OCI-LY7 (cell line): Measurements from ENCODE around the gene PEX7. TPM values are rescaled to one million over a fixed set of nuclear protein-coding genes. Genes with fewer than 3 reads are reported as not detected.

Experiments
- BruUV-seq: library from RNA; stranded (reverse); fragments of 400-500 nt; replicated peaks from 2 replicates; lab custom pipeline; 2021; lab: Mats Ljungman, UMichigan
- CTCF ChIA-PET: fragments of 300-600 bp; sonication (Branson Sonifier 250); formaldehyde crosslinking; loops from one replicate; lab custom pipeline; 2022; ENCODE audit warnings: antibody characterized with exemption; ENCODE audit not compliant: unreplicated experiment; lab: Charles Lee
- POLR2A ChIA-PET: fragments of 300-600 bp; sonication (Branson Sonifier 250); formaldehyde crosslinking; loops from one replicate; lab custom pipeline; 2022; ENCODE audit warnings: antibody characterized with exemption; lab: Charles Lee
- DNase-seq: peaks from one replicate; pipeline ENCODE4 v3.0.0-alpha.2; 2015; ENCODE audit warnings: low spot score
- H2AFZ ChIP-seq: fragments of 200-600 bp; sonication (generic), shearing (Covaris generic); 2 replicates; pipeline ENCODE4 v1.6.1; 2014; ENCODE audit warnings: mild to moderate bottlenecking, antibody characterized with exemption, low read length, moderate library complexity
- H3K27ac ChIP-seq: fragments of 200-600 bp; sonication (generic); 2 replicates; pipeline ENCODE4 v1.5.1; 2014; ENCODE audit warnings: mixed run types, low read depth, mild to moderate bottlenecking, moderate library complexity, low read length, inconsistent platforms; ENCODE audit not compliant: poor library complexity, severe bottlenecking
- H3K36me3 ChIP-seq: fragments of 200-600 bp; sonication (generic); 2 replicates; pipeline ENCODE4 v1.6.1; 2014; ENCODE audit warnings: mild to moderate bottlenecking, antibody characterized with exemption, low read length, moderate library complexity, mixed read lengths; ENCODE audit not compliant: insufficient read depth
- H3K4me1 ChIP-seq: fragments of 200-600 bp; sonication (generic); 2 replicates; pipeline ENCODE4 v1.5.1; 2014; ENCODE audit warnings: mild to moderate bottlenecking, low read length; ENCODE audit not compliant: insufficient read depth, poor library complexity, severe bottlenecking
- H3K4me2 ChIP-seq: fragments of 200-600 bp; sonication (generic); 2 replicates; pipeline ENCODE4 v1.6.1; 2014; ENCODE audit warnings: mild to moderate bottlenecking, low read length
- H3K4me3 ChIP-seq: fragments of 200-600 bp; sonication (generic); 2 replicates; pipeline ENCODE4 v1.5.1; 2014; ENCODE audit warnings: mild to moderate bottlenecking, low read depth, low read length; ENCODE audit not compliant: poor library complexity, severe bottlenecking
- H3K79me2 ChIP-seq: fragments of 200-600 bp; sonication (generic); 2 replicates; pipeline ENCODE4 v1.6.1; 2016; ENCODE audit warnings: low read depth, mild to moderate bottlenecking, low read length, moderate library complexity, mixed read lengths; ENCODE audit not compliant: insufficient read depth
- H3K9me2 ChIP-seq: fragments of 200-600 bp; sonication (generic); 2 replicates; pipeline ENCODE4 v1.6.1; 2016; ENCODE audit warnings: mild to moderate bottlenecking, low read length, mixed read lengths; ENCODE audit not compliant: insufficient read depth
- H3K9me3 ChIP-seq: fragments of 200-600 bp; sonication (generic); 2 replicates; pipeline ENCODE4 v1.6.1; 2014; ENCODE audit warnings: mild to moderate bottlenecking, mixed run types, low read length, mixed read lengths
- H4K20me1 ChIP-seq: fragments of 200-600 bp; sonication (generic); 2 replicates; pipeline ENCODE4 v1.6.1; 2014; ENCODE audit warnings: mild to moderate bottlenecking, antibody characterized with exemption, low read length, moderate library complexity, mixed read lengths; ENCODE audit not compliant: insufficient read depth
- EZH2phosphoT487 ChIP-seq: fragments of 200-600 bp; sonication (generic); IDR thresholded peaks from 2 replicates; pipeline ENCODE4 v1.6.1; 2018; ENCODE audit warnings: low read depth, borderline replicate concordance, mild to moderate bottlenecking, mixed run types, antibody characterized with exemption, low read length, moderate library complexity, mixed read lengths
- intact Hi-C: fragments of 100-400 bp; cut with micrococcal nuclease; formaldehyde crosslinking; loops from one replicate; pipeline ENCODE4 v1.10.0; 2022; ENCODE audit not compliant: unreplicated experiment
- total RNA-seq, 2 experiments: library from RNA; depleted of rRNA in 1 of 2; stranded (reverse); fragments of >200 nt in 1 of 2; shearing (Covaris generic) in 1 of 2; gene quantifications; 2 replicates each; pipeline ENCODE4 v1.2.3, GENCODE V29; 2014 to 2022
- TF ChIP-seq, protein P1 (sequence below): fragments of 200-600 bp; sonication (generic); conservative IDR thresholded peaks from 2 replicates; pipeline ENCODE4 v1.5.1; 2014; ENCODE audit warnings: mild to moderate bottlenecking, antibody characterized with exemption, low read length, moderate library complexity, mixed read lengths

PEX7 gene
- total RNA-seq, 2 experiments from 2014 or later: 5.8 to 8.4 TPM

GRCh38 chr6:136816656-136817055 is 5.7 kb upstream of the PEX7 start:
- Histone ChIP-seq H3K36me3 (no peaks in the 10 kb centered on the region), H2AFZ (no peak overlapping the region), H3K9me3 (no peaks in the 10 kb centered on the region), H3K27ac (no peak overlapping the region), H3K4me1 (peaks cover 3% of the 10 kb centered on the region), H3K79me2 (no peaks in the 10 kb centered on the region), H3K4me2 (no peak overlapping the region), H4K20me1 (no peaks in the 10 kb centered on the region), H3K9me2 (no peaks in the 10 kb centered on the region), H3K4me3 (no peak overlapping the region)
- ChIA-PET POLR2A (no interaction called here), CTCF (no interaction called here)
- DNase-seq: no peak
- intact Hi-C loops: no loop called here
- BruUV-seq: no TSS peak
- TF ChIP-seq EZH2phosphoT487: no peak

GRCh38 chr6:136820561-136820960 is 1.8 kb upstream of the PEX7 start:
- Histone ChIP-seq H3K4me1 (peaks cover 14% of the 10 kb centered on the region), H3K79me2 (no peaks in the 10 kb centered on the region), H4K20me1 (no peaks in the 10 kb centered on the region), H3K27ac (no peak overlapping the region), H3K36me3 (no peaks in the 10 kb centered on the region), H2AFZ (no peak overlapping the region), H3K4me2 (no peak overlapping the region), H3K9me2 (no peaks in the 10 kb centered on the region), H3K4me3 (no peak overlapping the region), H3K9me3 (no peaks in the 10 kb centered on the region)
- intact Hi-C loops: no loop called here
- no TSS peak for BruUV-seq
- DNase-seq: no peak
- CTCF ChIA-PET: no interaction called here
- TF ChIP-seq, protein P1, sequence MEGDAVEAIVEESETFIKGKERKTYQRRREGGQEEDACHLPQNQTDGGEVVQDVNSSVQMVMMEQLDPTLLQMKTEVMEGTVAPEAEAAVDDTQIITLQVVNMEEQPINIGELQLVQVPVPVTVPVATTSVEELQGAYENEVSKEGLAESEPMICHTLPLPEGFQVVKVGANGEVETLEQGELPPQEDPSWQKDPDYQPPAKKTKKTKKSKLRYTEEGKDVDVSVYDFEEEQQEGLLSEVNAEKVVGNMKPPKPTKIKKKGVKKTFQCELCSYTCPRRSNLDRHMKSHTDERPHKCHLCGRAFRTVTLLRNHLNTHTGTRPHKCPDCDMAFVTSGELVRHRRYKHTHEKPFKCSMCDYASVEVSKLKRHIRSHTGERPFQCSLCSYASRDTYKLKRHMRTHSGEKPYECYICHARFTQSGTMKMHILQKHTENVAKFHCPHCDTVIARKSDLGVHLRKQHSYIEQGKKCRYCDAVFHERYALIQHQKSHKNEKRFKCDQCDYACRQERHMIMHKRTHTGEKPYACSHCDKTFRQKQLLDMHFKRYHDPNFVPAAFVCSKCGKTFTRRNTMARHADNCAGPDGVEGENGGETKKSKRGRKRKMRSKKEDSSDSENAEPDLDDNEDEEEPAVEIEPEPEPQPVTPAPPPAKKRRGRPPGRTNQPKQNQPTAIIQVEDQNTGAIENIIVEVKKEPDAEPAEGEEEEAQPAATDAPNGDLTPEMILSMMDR: no peak
- no peak for TF ChIP-seq EZH2phosphoT487
- POLR2A ChIA-PET: interaction anchor here (0.5 kb wide), 1 partner anchor 1331 kb away, joined by 3 read pairs; no protein-coding TSS in a partner anchor

DNA sequence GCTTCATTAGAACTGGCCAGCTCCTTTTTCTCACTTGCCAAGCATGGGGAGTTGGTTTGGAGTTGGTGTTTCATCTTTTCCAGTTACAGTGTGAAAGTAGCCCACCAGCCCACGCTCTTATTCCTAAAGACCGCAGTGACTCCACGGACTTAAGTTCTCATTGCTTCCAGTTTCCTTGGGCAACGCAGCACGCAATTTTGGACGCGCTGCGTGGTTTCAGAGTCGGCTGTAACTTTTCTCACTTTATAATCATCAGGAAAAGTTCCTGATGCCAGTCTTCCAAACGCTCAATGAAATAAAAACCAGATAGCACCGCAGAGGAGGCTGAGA is 381 bp upstream of the PEX7 start:
- peak overlapping the region; percentile 100 for H2AFZ ChIP-seq
- no peaks in the 10 kb centered on the region for H3K9me3 ChIP-seq
- H3K4me1 ChIP-seq: peaks cover 14% of the 10 kb centered on the region
- H3K27ac ChIP-seq: no peak overlapping the region
- TF ChIP-seq EZH2phosphoT487: no peak
- TF ChIP-seq, protein P1: no peak
- intact Hi-C loops: no loop called here
- H3K9me2 ChIP-seq: no peaks in the 10 kb centered on the region
- no TSS peak for BruUV-seq
- H4K20me1 ChIP-seq: no peaks in the 10 kb centered on the region
- H3K4me2 ChIP-seq: peak overlapping the region; percentile 78
- peak overlapping the region; percentile 76 for H3K4me3 ChIP-seq
- peak; percentile 14 for DNase-seq
- no peaks in the 10 kb centered on the region for H3K79me2 ChIP-seq
- CTCF ChIA-PET: interaction anchor here (0.5 kb wide), 1 partner anchor 106 kb away, joined by 3 read pairs; no protein-coding TSS in a partner anchor
- POLR2A ChIA-PET: interaction anchor here (0.5 to 1.0 kb wide), 5 partner anchors 11 to 585 kb away, joined by 3 to 4 read pairs (median 3); partner anchors contain the start of gene BCLAF1
- peaks cover 8% of the 10 kb centered on the region for H3K36me3 ChIP-seq
